WTC11 (cell line): ENCODE data around the gene PIK3C2G. TPM values are rescaled to one million over a fixed set of nuclear protein-coding genes. Genes with fewer than 3 reads are reported as not detected.

ENCODE experiments used
- ATAC-seq: fragments of 200-7000 bp; cut with Tn5 transposase; 2 replicates; pipeline ENCODE4 v1.10.0; 2021; ENCODE audit warnings: mild to moderate bottlenecking, moderate library complexity
- CTCF ChIA-PET: fragments of 300-600 bp; sonication (Branson Sonifier 250); formaldehyde crosslinking; loops from one replicate; lab custom pipeline; 2021; ENCODE audit warnings: antibody characterized with exemption; lab: Charles Lee
- POLR2A ChIA-PET: fragments of 350-600 bp; sonication (Branson Sonifier 250); formaldehyde crosslinking; loops from one replicate; lab custom pipeline; 2021; ENCODE audit warnings: antibody characterized with exemption; lab: Charles Lee
- DNase-seq: peaks from one replicate; pipeline ENCODE4 v3.0.0; 2021; ENCODE audit warnings: low spot score
- H3K27ac Mint-ChIP-seq: 2 replicates; pipeline ENCODE4 v1.8.0; 2021; ENCODE audit warnings: mixed read lengths
- H3K27me3 Mint-ChIP-seq: 2 replicates; pipeline ENCODE4 v1.8.0; 2021; ENCODE audit warnings: low read depth, mild to moderate bottlenecking, moderate library complexity, mixed read lengths
- H3K36me3 Mint-ChIP-seq: 2 replicates; pipeline ENCODE4 v1.8.0; 2021; ENCODE audit warnings: mixed read lengths
- H3K4me1 Mint-ChIP-seq: 2 replicates; pipeline ENCODE4 v1.8.0; 2022; ENCODE audit warnings: mixed read lengths
- H3K4me3 Mint-ChIP-seq: 2 replicates; pipeline ENCODE4 v1.8.0; 2021; ENCODE audit warnings: mild to moderate bottlenecking, moderate library complexity, mixed read lengths
- H3K9me3 Mint-ChIP-seq: 2 replicates; pipeline ENCODE4 v1.8.0; 2021; ENCODE audit warnings: mixed read lengths
- ATF6 ChIP-seq: sonication (generic); formaldehyde crosslinking; IDR thresholded peaks from 2 replicates; pipeline ENCODE4 v1.8.1; 2023; ENCODE audit warnings: mild to moderate bottlenecking, missing genetic modification reagents
- CTCF ChIP-seq: fragments of 200-600 bp; IDR thresholded peaks from 2 replicates; pipeline ENCODE4 v1.8.0; 2022; ENCODE audit warnings: antibody characterized with exemption
- ERG ChIP-seq: fragments of 250-450 bp; sonication (Bioruptor Pico); IDR thresholded peaks from 2 replicates; pipeline ENCODE4 v1.8.0; 2021; ENCODE audit warnings: mild to moderate bottlenecking
- GABPB1 ChIP-seq: sonication (generic); formaldehyde crosslinking; IDR thresholded peaks from 2 replicates; pipeline ENCODE4 v1.8.1; 2023; ENCODE audit warnings: mild to moderate bottlenecking, missing genetic modification reagents
- GTF2I ChIP-seq: fragments of 250-450 bp; sonication (Bioruptor Pico); conservative IDR thresholded peaks from 2 replicates; pipeline ENCODE4 v1.4.0; 2021; ENCODE audit warnings: mild to moderate bottlenecking
- JAZF1 ChIP-seq: fragments of 250-450 bp; sonication (Bioruptor Pico); IDR thresholded peaks from 2 replicates; pipeline ENCODE4 v1.9.0; 2021; ENCODE audit warnings: moderate library complexity, mild to moderate bottlenecking, inconsistent platforms
- MLX ChIP-seq: sonication (generic); formaldehyde crosslinking; IDR thresholded peaks from 2 replicates; pipeline ENCODE4 v1.8.1; 2023; ENCODE audit warnings: mild to moderate bottlenecking, missing genetic modification reagents, moderate library complexity
- NFATC4 ChIP-seq: fragments of 250-450 bp; sonication (Bioruptor Pico); IDR thresholded peaks from 2 replicates; pipeline ENCODE4 v1.9.0; 2021; ENCODE audit warnings: mild to moderate bottlenecking
- NR2C2 ChIP-seq: sonication (generic); formaldehyde crosslinking; IDR thresholded peaks from 2 replicates; pipeline ENCODE4 v1.8.0; 2022; ENCODE audit warnings: mild to moderate bottlenecking, missing genetic modification reagents
- PREB ChIP-seq: sonication (generic); formaldehyde crosslinking; IDR thresholded peaks from 2 replicates; pipeline ENCODE4 v1.8.1; 2022; ENCODE audit warnings: mild to moderate bottlenecking, missing genetic modification reagents, moderate library complexity, borderline replicate concordance
- TCF7 ChIP-seq: sonication (generic); formaldehyde crosslinking; IDR thresholded peaks from 2 replicates; pipeline ENCODE4 v1.8.0; 2022; ENCODE audit warnings: mild to moderate bottlenecking, low read depth, missing genetic modification reagents, moderate library complexity
- ZNF121 ChIP-seq: sonication (generic); formaldehyde crosslinking; IDR thresholded peaks from 2 replicates; pipeline ENCODE4 v1.8.0; 2023; ENCODE audit warnings: missing genetic modification reagents
- ZNF232 ChIP-seq: sonication (generic); formaldehyde crosslinking; IDR thresholded peaks from 2 replicates; pipeline ENCODE4 v1.8.0; 2022; ENCODE audit warnings: mild to moderate bottlenecking, missing genetic modification reagents
- ZNF512 ChIP-seq: sonication (generic); formaldehyde crosslinking; IDR thresholded peaks from 2 replicates; pipeline ENCODE4 v1.8.1; 2022; ENCODE audit warnings: missing genetic modification reagents, borderline replicate concordance
- ZSCAN18 ChIP-seq: fragments of 250-450 bp; sonication (Bioruptor Pico); IDR thresholded peaks from 2 replicates; pipeline ENCODE4 v2.1.2; 2022; ENCODE audit warnings: mild to moderate bottlenecking, moderate library complexity
- total RNA-seq: library from RNA; stranded (reverse); gene quantifications from 3 replicates; pipeline ENCODE4 v1.2.3, GENCODE V29; 2021

The PIK3C2G gene
- total RNA-seq, 1 experiment from 2014 or later, result not detected

GRCh38 chr12:18217966-18218365, 43.4 kb upstream of the PIK3C2G start:
- H3K27me3 Mint-ChIP-seq, result no peaks in the 10 kb centered on the region

GRCh38 chr12:18221726-18222125, 39.6 kb upstream of the PIK3C2G start:
- Mint-ChIP-seq H3K9me3 (no peaks in the 10 kb centered on the region), H3K4me3 (no peak overlapping the region), H3K27me3 (no peaks in the 10 kb centered on the region), H3K4me1 (peaks cover 22% of the 10 kb centered on the region), H3K27ac (no peak overlapping the region), H3K36me3 (no peaks in the 10 kb centered on the region)
- CTCF ChIA-PET, result interaction anchor here (0.8 to 1.0 kb wide), 2 partner anchors 77 to 85 kb away, joined by 3 to 4 read pairs; no protein-coding TSS in a partner anchor
- TF ChIP-seq PREB (CRISPR knock-in tag), result no peak
- TF ChIP-seq ZNF232 (CRISPR knock-in tag), result no peak
- TF ChIP-seq ZNF121 (CRISPR knock-in tag), result no peak
- TF ChIP-seq JAZF1 (CRISPR knock-in tag), result no peak
- TF ChIP-seq ZNF512 (CRISPR knock-in tag), result no peak
- TF ChIP-seq MLX (CRISPR knock-in tag), result no peak
- no peak for TF ChIP-seq GABPB1 (CRISPR knock-in tag)
- TF ChIP-seq ERG (CRISPR knock-in tag), result no peak
- no peak for TF ChIP-seq ZSCAN18
- TF ChIP-seq GTF2I (CRISPR knock-in tag), result no peak
- no peak for TF ChIP-seq CTCF
- TF ChIP-seq ATF6, result no peak
- no peak for TF ChIP-seq NFATC4 (CRISPR knock-in tag)
- ATAC-seq (no peak), DNase-seq (no peak)
- POLR2A ChIA-PET, result no interaction called here

More at GRCh38 chr12:18217966-18218365, 43.4 kb upstream of the PIK3C2G start:
- H3K36me3 Mint-ChIP-seq, result no peaks in the 10 kb centered on the region
- no peak for ATAC-seq
- no peak overlapping the region for H3K4me3 Mint-ChIP-seq
- H3K4me1 Mint-ChIP-seq, result peaks cover 11% of the 10 kb centered on the region
- DNase-seq, result no peak
- ChIA-PET CTCF (no interaction called here), POLR2A (no interaction called here)
- no peak overlapping the region for H3K27ac Mint-ChIP-seq
- no peaks in the 10 kb centered on the region for H3K9me3 Mint-ChIP-seq
- TF ChIP-seq MLX (CRISPR knock-in tag) (no peak), NR2C2 (CRISPR knock-in tag) (no peak), TCF7 (CRISPR knock-in tag) (no peak)
